ENCODE data around the gene CHMP3. TPM values are rescaled to one million over a fixed set of nuclear protein-coding genes. Genes with fewer than 3 reads are reported as not detected.
A peak's percentile ranks its signal among the peaks of the same experiment; 100 is the strongest.

Gene CHMP3
- total RNA-seq, 1 experiment from 2014 or later: 63.4 TPM

- TF ChIP-seq REST (IDR thresholded peaks at IDR 0.05; ENCODE audit: low read depth): no peak
- TF ChIP-seq SP1 (IDR thresholded peaks at IDR 0.05; ENCODE audit: low read depth): peak; percentile 52; the same call in 1 of the 2 replicates
- peak; percentile 73 for TF ChIP-seq ELF1 (IDR thresholded peaks at IDR 0.05; ENCODE audit: borderline replicate concordance, low read depth)
Measured at GRCh38 chr2:86562922-86563649, at the start of gene CHMP3 (continued).

GRCh38 chr2:86610871-86611270 is 47.6 kb upstream of the CHMP3 start:
- RAD21 ChIA-PET (ENCODE audit: low non-redundant PET in 1 of 2, low total read pairs in 2 of 2, uncharacterized antibody in 2 of 2, unreplicated experiment in 2 of 2): no interaction called here
- Histone ChIP-seq H3K27ac (ENCODE audit: low read depth, low read length) (no peak overlapping the region), H3K36me3 (ENCODE audit: control insufficient read depth in 1 of 2, insufficient read depth in 2 of 2, low read length in 2 of 2) (peaks cover 0 to 10% of the 10 kb centered on the region in 2 experiments; a peak in 1 of 4 replicates), H3K4me2 (ENCODE audit: low read length) (no peak overlapping the region), H3K9me3 (ENCODE audit: control insufficient read depth in 1 of 2, insufficient read depth in 1 of 2, low read depth in 1 of 2, low read length in 2 of 2) (no peaks in the 10 kb centered on the region), H2AFZ (ENCODE audit: low read depth, low read length, poor library complexity, severe bottlenecking) (no peak overlapping the region), H4K20me1 (ENCODE audit: insufficient read depth) (no peaks in the 10 kb centered on the region), H3K9ac (ENCODE audit: low read length) (no peak overlapping the region), H3K4me3 (replicated peaks in 1 of 2; ENCODE audit: low read depth in 1 of 2, low read length in 2 of 2) (no peak overlapping the region), H3K27me3 (ENCODE audit: insufficient read depth, low read length) (no peaks in the 10 kb centered on the region), H3K79me2 (ENCODE audit: insufficient read depth, low read length) (no peaks in the 10 kb centered on the region), H3K4me1 (ENCODE audit: control insufficient read depth in 1 of 2, insufficient read depth in 2 of 2, low read length in 2 of 2) (no peaks in the 10 kb centered on the region), H3K9me2 (ENCODE audit: insufficient read depth) (no peaks in the 10 kb centered on the region)
- TF ChIP-seq SRF (IDR thresholded peaks at IDR 0.05; ENCODE audit: low read depth) (no peak), TCF7L2 (IDR thresholded peaks at IDR 0.05; ENCODE audit: borderline replicate concordance, extremely low read depth, insufficient read depth, insufficient read length) (no peak), ZBTB33 (IDR thresholded peaks at IDR 0.05; ENCODE audit: extremely low read depth, insufficient replicate concordance, low read length) (no peak), SP1 (IDR thresholded peaks at IDR 0.05; ENCODE audit: low read depth) (no peak), ZNF274 (IDR thresholded peaks at IDR 0.05; ENCODE audit: low read depth, low read length) (no peak), EZH2phosphoT487 (IDR thresholded peaks at IDR 0.05; ENCODE audit: borderline replicate concordance) (no peak), FOSL1 (IDR thresholded peaks at IDR 0.05; ENCODE audit: low read depth) (no peak)
- no TSS peak for BruUV-seq (replicated peaks)
- intact Hi-C loops (cut with micrococcal nuclease): no loop called here
- no peak for DNase-seq (ENCODE audit: low read depth, low spot score)
- CTCF ChIA-PET: no interaction called here
- POLR2A ChIA-PET: no interaction called here
- no peak for ATAC-seq

All from HCT116 (cell line).